ENCODE measurements around the gene CHRND.

Gene CHRND

GRCh38 chr2:232493701-232494474 is 32.1 kb upstream of the CHRND start:
- no peak for TF ChIP-seq RAD21 (IDR thresholded peaks at IDR 0.05; ENCODE audit: low read depth)
- no peak for TF ChIP-seq CEBPB (IDR thresholded peaks at IDR 0.05)
- TF ChIP-seq CREB1 (IDR thresholded peaks at IDR 0.05; ENCODE audit: low read depth), result no peak
- TF ChIP-seq NFIC (IDR thresholded peaks at IDR 0.05), result no peak
- no peak for TF ChIP-seq YY1 (IDR thresholded peaks at IDR 0.05; ENCODE audit: low read depth)
- TF ChIP-seq ZBTB7A (IDR thresholded peaks at IDR 0.05; ENCODE audit: low read depth), result no peak
- TF ChIP-seq FOXM1 (IDR thresholded peaks at IDR 0.05; ENCODE audit: borderline replicate concordance, low read depth), result no peak
- no peak for TF ChIP-seq TEAD4 (IDR thresholded peaks at IDR 0.05)
- TF ChIP-seq EGR1 (IDR thresholded peaks at IDR 0.05), result no peak
- no peak for TF ChIP-seq MAX (IDR thresholded peaks at IDR 0.05)
- TF ChIP-seq, protein P1, sequence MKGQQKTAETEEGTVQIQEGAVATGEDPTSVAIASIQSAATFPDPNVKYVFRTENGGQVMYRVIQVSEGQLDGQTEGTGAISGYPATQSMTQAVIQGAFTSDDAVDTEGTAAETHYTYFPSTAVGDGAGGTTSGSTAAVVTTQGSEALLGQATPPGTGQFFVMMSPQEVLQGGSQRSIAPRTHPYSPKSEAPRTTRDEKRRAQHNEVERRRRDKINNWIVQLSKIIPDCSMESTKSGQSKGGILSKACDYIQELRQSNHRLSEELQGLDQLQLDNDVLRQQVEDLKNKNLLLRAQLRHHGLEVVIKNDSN (IDR thresholded peaks at IDR 0.05), result no peak
- TF ChIP-seq, protein P2, sequence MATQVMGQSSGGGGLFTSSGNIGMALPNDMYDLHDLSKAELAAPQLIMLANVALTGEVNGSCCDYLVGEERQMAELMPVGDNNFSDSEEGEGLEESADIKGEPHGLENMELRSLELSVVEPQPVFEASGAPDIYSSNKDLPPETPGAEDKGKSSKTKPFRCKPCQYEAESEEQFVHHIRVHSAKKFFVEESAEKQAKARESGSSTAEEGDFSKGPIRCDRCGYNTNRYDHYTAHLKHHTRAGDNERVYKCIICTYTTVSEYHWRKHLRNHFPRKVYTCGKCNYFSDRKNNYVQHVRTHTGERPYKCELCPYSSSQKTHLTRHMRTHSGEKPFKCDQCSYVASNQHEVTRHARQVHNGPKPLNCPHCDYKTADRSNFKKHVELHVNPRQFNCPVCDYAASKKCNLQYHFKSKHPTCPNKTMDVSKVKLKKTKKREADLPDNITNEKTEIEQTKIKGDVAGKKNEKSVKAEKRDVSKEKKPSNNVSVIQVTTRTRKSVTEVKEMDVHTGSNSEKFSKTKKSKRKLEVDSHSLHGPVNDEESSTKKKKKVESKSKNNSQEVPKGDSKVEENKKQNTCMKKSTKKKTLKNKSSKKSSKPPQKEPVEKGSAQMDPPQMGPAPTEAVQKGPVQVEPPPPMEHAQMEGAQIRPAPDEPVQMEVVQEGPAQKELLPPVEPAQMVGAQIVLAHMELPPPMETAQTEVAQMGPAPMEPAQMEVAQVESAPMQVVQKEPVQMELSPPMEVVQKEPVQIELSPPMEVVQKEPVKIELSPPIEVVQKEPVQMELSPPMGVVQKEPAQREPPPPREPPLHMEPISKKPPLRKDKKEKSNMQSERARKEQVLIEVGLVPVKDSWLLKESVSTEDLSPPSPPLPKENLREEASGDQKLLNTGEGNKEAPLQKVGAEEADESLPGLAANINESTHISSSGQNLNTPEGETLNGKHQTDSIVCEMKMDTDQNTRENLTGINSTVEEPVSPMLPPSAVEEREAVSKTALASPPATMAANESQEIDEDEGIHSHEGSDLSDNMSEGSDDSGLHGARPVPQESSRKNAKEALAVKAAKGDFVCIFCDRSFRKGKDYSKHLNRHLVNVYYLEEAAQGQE (IDR thresholded peaks at IDR 0.05; ENCODE audit: low read depth), result no peak
- TF ChIP-seq TAF1 (IDR thresholded peaks at IDR 0.05; ENCODE audit: low read depth), result no peak
- no peak for TF ChIP-seq EP300 (IDR thresholded peaks at IDR 0.05; ENCODE audit: borderline replicate concordance)

GRCh38 chr2:232494542-232494941 is 31.4 kb upstream of the CHRND start:
- TF ChIP-seq ZBTB7A (IDR thresholded peaks at IDR 0.05; ENCODE audit: low read depth) (no peak), TCF12 (IDR thresholded peaks at IDR 0.05; ENCODE audit: low read depth) (no peak), RAD21 (IDR thresholded peaks at IDR 0.05; ENCODE audit: low read depth) (no peak), MAX (IDR thresholded peaks at IDR 0.05) (no peak)
- TF ChIP-seq, protein P1 (IDR thresholded peaks at IDR 0.05), result no peak

DNA sequence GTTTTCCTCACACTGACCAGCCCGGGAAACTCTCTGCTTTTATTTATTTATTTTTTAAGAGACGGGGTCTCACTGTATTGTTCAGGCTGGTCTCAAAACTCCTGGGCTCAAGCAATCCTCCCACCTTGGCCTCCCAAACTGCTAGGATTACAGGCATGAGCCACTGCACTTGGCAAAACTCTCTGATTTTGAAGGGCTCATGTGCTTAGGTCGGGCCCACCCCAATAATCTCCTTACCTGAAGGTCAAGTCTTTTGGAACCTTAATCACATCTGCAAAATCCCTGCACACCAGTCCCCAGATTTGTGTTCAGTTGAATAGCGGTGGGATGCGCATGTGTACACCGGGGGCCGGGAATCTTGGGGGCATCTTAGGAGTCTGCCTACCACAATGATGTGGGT is 30.7 kb upstream of the CHRND start:
- TF ChIP-seq FOXM1 (IDR thresholded peaks at IDR 0.05; ENCODE audit: borderline replicate concordance, low read depth) (no peak), TCF12 (IDR thresholded peaks at IDR 0.05; ENCODE audit: low read depth) (no peak), TAF1 (IDR thresholded peaks at IDR 0.05; ENCODE audit: low read depth) (no peak), ZBTB7A (IDR thresholded peaks at IDR 0.05; ENCODE audit: low read depth) (no peak), RAD21 (IDR thresholded peaks at IDR 0.05; ENCODE audit: low read depth) (no peak), CEBPB (IDR thresholded peaks at IDR 0.05) (no peak), EP300 (IDR thresholded peaks at IDR 0.05; ENCODE audit: borderline replicate concordance) (no peak), YY1 (IDR thresholded peaks at IDR 0.05; ENCODE audit: low read depth) (no peak), TEAD4 (IDR thresholded peaks at IDR 0.05) (no peak), MAX (IDR thresholded peaks at IDR 0.05) (no peak)
- TF ChIP-seq, protein P1 (IDR thresholded peaks at IDR 0.05), result no peak
- TF ChIP-seq, protein P2 (IDR thresholded peaks at IDR 0.05; ENCODE audit: low read depth), result no peak

- TF ChIP-seq EP300 (IDR thresholded peaks at IDR 0.05; ENCODE audit: borderline replicate concordance) (no peak), ZBTB7A (IDR thresholded peaks at IDR 0.05; ENCODE audit: low read depth) (no peak), TAF1 (IDR thresholded peaks at IDR 0.05; ENCODE audit: low read depth) (no peak), CEBPB (IDR thresholded peaks at IDR 0.05) (no peak), TCF12 (IDR thresholded peaks at IDR 0.05; ENCODE audit: low read depth) (no peak), MAX (IDR thresholded peaks at IDR 0.05) (no peak), YY1 (IDR thresholded peaks at IDR 0.05; ENCODE audit: low read depth) (no peak), NFIC (IDR thresholded peaks at IDR 0.05) (no peak), EGR1 (IDR thresholded peaks at IDR 0.05) (no peak)
- TF ChIP-seq, protein P1 (IDR thresholded peaks at IDR 0.05), result no peak
Measured at GRCh38 chr2:232496501-232497270, 29.3 kb upstream of the CHRND start.
